Transverse colon (tissue), 4 donors: ENCODE measurements around the gene CKAP5. TPM values are rescaled to one million over a fixed set of nuclear protein-coding genes. Genes with fewer than 3 reads are reported as not detected.
A peak's percentile ranks its signal among the peaks of the same experiment; 100 is the strongest.

Source experiments
- DNase-seq: peaks from one replicate; pipeline ENCODE4 v3.0.0-alpha.2; 2019
- H3K27ac ChIP-seq, 4 donors: fragments of 200-600 bp; sonication (generic); 2 replicates each; pipeline ENCODE4 v1.5.1; 2016 to 2018; ENCODE audit warnings: inconsistent platforms in 4 of 4
- H3K27me3 ChIP-seq: fragments of 200-600 bp; sonication (generic); 2 replicates; pipeline ENCODE4 v1.5.1; 2017; ENCODE audit warnings: inconsistent platforms
- H3K36me3 ChIP-seq, 4 donors: fragments of 200-600 bp; sonication (generic); 2 replicates each; pipeline ENCODE4 v1.5.1; 2017 to 2019; ENCODE audit warnings: inconsistent platforms in 4 of 4
- H3K4me1 ChIP-seq, 4 donors: fragments of 200-600 bp; sonication (generic); 2 replicates each; pipeline ENCODE4 v1.5.1; 2017 to 2020; ENCODE audit warnings: inconsistent platforms in 4 of 4
- H3K4me3 ChIP-seq, 4 donors: fragments of 200-600 bp; sonication (generic); 1 replicate in 1 of 4; 2 replicates in 3 of 4; pipeline versions ENCODE4 v1.5.1 to v1.6.1; 2017 to 2019; ENCODE audit warnings: inconsistent platforms in 4 of 4
- H3K9me3 ChIP-seq, 2 donors: fragments of 200-600 bp; sonication (generic); 2 replicates each; pipeline ENCODE4 v1.5.1; 2017 to 2019; ENCODE audit warnings: inconsistent platforms in 2 of 2
- CTCF ChIP-seq, 5 experiments: fragments of 200-600 bp in 3 of 5; fragments of 450-650 bp in 2 of 5; sonication (generic) in 3 of 5; IDR thresholded peaks; 1 replicate in 2 of 5; 2 replicates in 3 of 5; pipeline ENCODE4 v1.5.1; 2016 to 2017; ENCODE audit warnings: antibody characterized with exemption in 5 of 5, inconsistent platforms in 3 of 5, mild to moderate bottlenecking in 2 of 5, moderate library complexity in 1 of 5
- EP300 ChIP-seq: sonication (generic); formaldehyde crosslinking; IDR thresholded peaks from one replicate; pipeline ENCODE4 v1.6.1; 2017; ENCODE audit warnings: antibody characterized with exemption, low read depth
- POLR2A ChIP-seq: fragments of 450-650 bp; IDR thresholded peaks from one replicate; pipeline ENCODE4 v1.6.1; 2016; ENCODE audit warnings: antibody characterized with exemption, mild to moderate bottlenecking, moderate library complexity
- POLR2AphosphoS5 ChIP-seq, 3 donors: sonication (generic); formaldehyde crosslinking; IDR thresholded peaks; one replicate each; pipeline ENCODE4 v1.6.1; 2016; ENCODE audit warnings: antibody characterized with exemption in 3 of 3
- WGBS, 2 donors: methylation state at CpG; one replicate each; pipeline ENCODE4 v1.1.5; 2018; ENCODE audit warnings: low coverage in 1 of 2; 5-methylcytosine and 5-hydroxymethylcytosine counted together
- in situ Hi-C, 4 donors: fragments of 200-750 bp; cut with MboI; loops; one replicate each; pipeline versions ENCODE4 v1.15.0 to v1.15.1; 2017; ENCODE audit warnings: low sequenced_read_pairs in 3 of 4, low pct_ligation_motif_present in 1 of 4, low pct_unique_long_range_greater_than_20kb in 1 of 4
- intact Hi-C: fragments of 100-400 bp; cut with DNase I; formaldehyde crosslinking; loops from one replicate; pipeline ENCODE4 v1.15.1; 2023; ENCODE audit warnings: low total_unique reads
- total RNA-seq, 4 donors: library from RNA; depleted of rRNA; stranded (reverse); fragments of >200 nt; gene quantifications; one replicate each; pipeline ENCODE4 v1.1.0, GENCODE V29; 2016

Gene CKAP5
- total RNA-seq, 4 donors from 2014 or later: 9.7 to 32.2 (median 28.1) TPM

DNA sequence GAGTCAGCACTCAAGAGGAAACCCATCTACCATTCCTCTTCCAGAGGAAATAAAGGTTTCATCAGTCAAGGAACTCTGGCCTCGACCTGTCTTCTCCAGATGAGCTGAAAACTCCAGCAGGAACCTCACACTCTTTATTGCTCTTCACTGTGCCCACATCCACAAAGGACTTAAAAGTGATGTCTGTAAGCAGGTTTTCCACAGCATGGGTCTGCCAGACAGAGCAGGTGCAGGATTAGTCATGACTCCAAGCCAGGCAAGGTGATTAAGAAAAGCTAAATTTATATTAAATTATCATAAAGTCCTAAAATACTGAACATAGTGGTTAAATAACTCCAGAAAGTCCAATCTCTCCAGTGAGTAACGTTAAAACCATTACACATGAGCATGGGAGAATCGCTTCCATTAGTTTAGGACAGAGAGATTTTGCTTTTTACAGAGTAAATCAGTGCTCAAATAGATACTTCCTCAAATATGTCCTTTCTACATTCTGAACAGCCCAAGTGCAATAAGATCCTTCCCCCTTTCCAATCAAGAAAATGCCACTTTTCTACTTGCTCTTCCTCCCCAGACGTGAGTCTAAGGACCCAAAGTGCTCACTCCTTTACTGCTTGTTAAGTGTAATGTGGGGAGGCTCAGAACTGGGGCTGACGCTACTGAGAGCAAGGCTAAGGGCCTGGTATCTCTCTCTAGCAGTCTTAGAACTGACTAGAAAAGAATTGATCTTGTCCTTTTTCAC, 10.7 kb upstream of the CKAP5 start:
- H3K4me3 ChIP-seq: no peak overlapping the region
- no peaks in the 10 kb centered on the region for H3K4me1 ChIP-seq
- in situ Hi-C loops (no loop called here), intact Hi-C loops (no loop called here)
- 63 to 66% methylated on average over 4 to 5 of the region's 5 CpGs for WGBS, 2 donors
- DNase-seq: no peak
- no peak for TF ChIP-seq CTCF (IDR thresholded peaks at IDR 0.05)
- no peak for TF ChIP-seq EP300
- peak overlapping the region in 1 of 4 donors; percentile 22 for H3K27ac ChIP-seq
- no peaks in the 10 kb centered on the region for H3K36me3 ChIP-seq
- no peaks in the 10 kb centered on the region for H3K27me3 ChIP-seq
- no peaks in the 10 kb centered on the region for H3K9me3 ChIP-seq

GRCh38 chr11:46855863-46856262, 9.8 kb upstream of the CKAP5 start:
- in situ Hi-C loops: no loop called here
- 89 to 90% methylated on average over 2 of the region's 2 CpGs for WGBS, 2 donors
- intact Hi-C loops: no loop called here

DNA sequence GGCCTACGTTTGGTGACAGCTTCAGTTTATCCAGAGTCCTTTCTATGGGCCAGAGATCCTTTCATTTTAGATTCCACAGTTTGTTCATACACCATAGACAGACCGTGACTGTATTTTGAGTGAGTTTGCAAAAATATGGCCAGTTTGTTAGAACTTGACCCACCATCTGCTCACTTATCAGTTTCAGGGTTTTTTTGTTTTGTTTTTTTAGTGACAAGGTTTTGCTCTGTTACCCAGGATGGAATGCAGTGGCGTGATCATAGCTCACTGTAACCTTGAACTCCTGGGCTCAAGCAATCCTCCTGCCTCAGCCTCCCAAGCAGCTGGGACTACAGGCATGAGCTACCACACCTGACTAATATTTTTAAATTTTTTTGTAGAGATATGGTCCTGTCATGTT, 9.1 kb upstream of the CKAP5 start:
- Histone ChIP-seq H3K36me3 (no peaks in the 10 kb centered on the region), H3K27me3 (no peaks in the 10 kb centered on the region), H3K4me1 (no peaks in the 10 kb centered on the region), H3K4me3 (no peak overlapping the region), H3K9me3 (no peaks in the 10 kb centered on the region), H3K27ac (no peak overlapping the region)
- intact Hi-C loops: no loop called here
- in situ Hi-C loops: no loop called here
- TF ChIP-seq POLR2A (no peak), EP300 (no peak), POLR2AphosphoS5 (IDR thresholded peaks at IDR 0.05) (no peak), CTCF (IDR thresholded peaks at IDR 0.05) (no peak)
- WGBS, 2 donors: 88 to 92% methylated on average over 2 to 3 of the region's 3 CpGs
- no peak for DNase-seq

More at GRCh38 chr11:46855863-46856262, 9.8 kb upstream of the CKAP5 start:
- H3K27me3 ChIP-seq: no peaks in the 10 kb centered on the region
- no peaks in the 10 kb centered on the region for H3K36me3 ChIP-seq
- H3K27ac ChIP-seq: no peak overlapping the region
- no peak overlapping the region for H3K4me3 ChIP-seq
- no peak for DNase-seq
- no peaks in the 10 kb centered on the region for H3K9me3 ChIP-seq
- TF ChIP-seq POLR2AphosphoS5 (IDR thresholded peaks at IDR 0.05) (no peak), POLR2A (no peak), EP300 (no peak), CTCF (IDR thresholded peaks at IDR 0.05) (no peak)
- H3K4me1 ChIP-seq: no peaks in the 10 kb centered on the region

DNA sequence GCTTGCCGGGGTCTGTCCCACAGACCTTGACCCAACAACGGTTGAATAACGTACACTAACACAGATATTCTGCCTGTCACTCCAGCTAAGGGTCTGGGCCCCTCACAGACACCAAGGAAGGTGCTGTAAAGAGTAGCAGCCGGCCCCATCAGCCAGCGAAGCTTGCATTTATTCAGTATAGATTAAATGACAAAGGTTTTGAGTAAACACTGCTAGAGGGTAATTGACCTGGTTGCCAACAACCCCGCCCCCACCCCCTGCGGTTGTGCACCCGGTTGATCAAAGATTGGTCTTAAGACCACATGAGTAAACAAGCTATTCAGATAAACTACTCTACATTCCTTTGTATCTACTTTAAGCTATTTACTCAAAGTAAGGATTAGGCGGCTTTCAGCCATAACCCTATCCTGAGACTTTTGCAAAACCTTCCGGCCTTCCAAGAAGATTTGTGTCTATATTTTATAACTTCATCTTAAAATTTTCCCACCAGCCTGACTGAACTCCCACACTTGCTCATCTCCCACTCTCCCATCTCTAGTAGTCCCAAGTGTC, 4.8 kb upstream of the CKAP5 start:
- Histone ChIP-seq H3K4me1 (peaks cover 0 to 5% (median 2%) of the 10 kb centered on the region in 4 donors), H3K27ac (no peak overlapping the region), H3K9me3 (no peaks in the 10 kb centered on the region), H3K27me3 (no peaks in the 10 kb centered on the region), H3K4me3 (no peak overlapping the region), H3K36me3 (no peaks in the 10 kb centered on the region)
- in situ Hi-C loops (no loop called here), intact Hi-C loops (no loop called here)
- DNase-seq: no peak
- WGBS, 2 donors: 62 to 81% methylated on average over 5 to 10 of the region's 10 CpGs
- TF ChIP-seq POLR2AphosphoS5 (IDR thresholded peaks at IDR 0.05) (no peak), EP300 (no peak), POLR2A (no peak), CTCF (IDR thresholded peaks at IDR 0.05) (no peak)
